Suppressor macrophage (primary cell): Measurements from ENCODE around the gene AP3D1.

ENCODE experiments used
- DNase-seq, 4 experiments: peaks; one replicate each; pipeline ENCODE4 v3.0.0-alpha.2; 2020 to 2022

AP3D1 gene

DNA sequence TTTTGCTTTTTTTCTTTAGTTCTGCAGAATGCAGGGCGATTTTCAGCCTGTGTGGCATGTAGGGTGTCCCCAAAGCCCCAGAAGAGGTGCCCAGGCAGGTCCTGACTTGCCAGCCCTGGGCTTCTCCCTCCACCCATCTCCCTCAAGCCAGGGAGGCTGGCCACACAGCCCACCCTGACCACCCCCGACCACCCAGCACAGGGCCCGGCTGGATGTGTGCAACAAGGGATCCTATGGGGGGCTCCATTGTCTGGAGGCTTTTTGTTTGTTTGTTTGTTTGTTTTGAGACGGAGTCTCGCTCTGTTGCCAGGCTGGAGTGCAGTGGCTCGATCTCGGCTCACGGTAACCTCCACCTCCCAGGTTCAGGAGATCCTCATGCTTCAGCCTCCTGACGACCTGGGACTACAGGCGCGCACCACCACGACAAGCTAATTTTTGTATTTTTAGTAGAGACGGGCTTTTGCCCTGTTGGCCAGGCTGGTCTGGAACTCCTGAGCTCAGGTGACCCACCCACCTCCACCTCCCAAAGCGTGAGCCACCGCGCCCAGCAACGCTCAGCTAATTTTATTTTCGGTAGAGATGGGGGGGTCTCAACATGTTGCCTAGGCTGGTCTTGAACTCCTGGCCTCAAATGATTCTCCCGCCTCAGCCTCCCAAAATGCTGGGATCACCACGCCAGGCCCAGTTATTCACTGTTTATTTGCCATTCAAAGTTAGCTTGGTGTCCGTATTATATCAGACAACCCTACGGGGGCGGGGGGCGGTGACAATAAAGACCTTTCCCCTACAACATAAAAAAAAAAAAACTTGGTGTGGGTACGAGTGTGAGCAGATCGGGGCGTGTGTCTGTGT is 92.6 kb downstream of the AP3D1 start:
- no peak for DNase-seq

DNA sequence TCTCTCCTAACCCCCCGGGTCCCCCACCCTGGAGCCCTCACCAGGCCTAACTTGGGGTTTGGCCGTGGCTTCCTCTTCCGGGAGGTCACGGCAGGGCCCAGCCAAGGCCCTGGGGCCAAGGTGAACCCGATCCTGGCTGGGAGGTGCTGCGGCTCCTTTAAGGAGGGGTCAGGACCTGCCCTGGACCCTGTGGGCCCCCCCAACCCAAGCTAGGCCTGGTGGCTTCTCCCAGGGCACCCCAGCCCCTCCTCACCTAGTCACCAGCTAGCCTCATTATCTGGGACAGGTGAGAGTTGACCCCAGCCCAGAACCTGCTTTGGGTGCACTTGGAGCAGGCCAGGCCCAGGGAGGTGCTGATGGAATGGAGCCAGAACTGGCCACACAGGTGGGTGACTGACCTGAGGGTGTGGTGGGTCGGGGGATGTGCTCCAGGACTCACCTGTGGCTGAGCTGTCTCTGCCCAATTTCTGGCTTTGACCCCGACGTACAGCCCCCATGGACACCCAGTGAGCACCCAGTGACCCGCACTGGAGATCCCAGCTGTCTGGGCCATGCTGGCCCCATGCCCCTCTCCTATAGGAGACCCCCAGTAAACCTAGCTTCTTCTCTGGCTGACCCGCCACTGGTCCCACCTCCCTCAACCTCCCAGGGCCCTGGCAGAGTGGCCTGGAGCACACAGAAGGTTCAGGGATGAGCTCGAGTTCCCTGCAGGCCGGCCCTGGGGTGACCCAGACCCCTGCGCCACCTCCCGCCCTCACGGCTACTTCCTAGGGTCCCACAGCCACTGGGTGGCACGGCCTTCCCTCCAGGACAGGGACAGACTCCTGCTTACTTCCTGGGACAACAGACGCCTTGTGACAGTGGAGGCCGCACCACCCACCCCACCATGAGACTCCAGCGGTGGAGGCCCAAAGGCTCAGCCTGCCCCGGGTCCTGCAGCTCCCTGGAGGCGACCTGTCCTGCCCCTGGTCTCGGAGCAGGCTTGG is 93.6 kb downstream of the AP3D1 start:
- DNase-seq, result no peak

DNA sequence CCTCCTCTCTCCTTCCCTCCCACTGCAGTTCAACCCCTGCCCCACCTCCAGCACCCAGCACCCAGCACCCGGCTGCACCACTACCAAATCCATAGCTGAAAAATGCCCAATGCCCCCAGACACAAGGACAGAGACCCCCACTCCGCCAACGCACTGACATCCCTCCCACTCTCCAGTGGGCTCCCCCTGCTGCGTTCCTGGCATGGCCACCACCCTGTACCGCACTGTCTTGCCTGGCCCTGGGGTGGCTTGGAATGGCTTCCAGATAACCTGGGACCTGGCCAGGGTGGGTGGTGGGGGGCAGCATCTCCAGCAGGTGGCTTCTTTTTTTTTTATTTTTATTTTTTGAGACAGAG is 94.6 kb downstream of the AP3D1 start:
- DNase-seq, result no peak

DNA sequence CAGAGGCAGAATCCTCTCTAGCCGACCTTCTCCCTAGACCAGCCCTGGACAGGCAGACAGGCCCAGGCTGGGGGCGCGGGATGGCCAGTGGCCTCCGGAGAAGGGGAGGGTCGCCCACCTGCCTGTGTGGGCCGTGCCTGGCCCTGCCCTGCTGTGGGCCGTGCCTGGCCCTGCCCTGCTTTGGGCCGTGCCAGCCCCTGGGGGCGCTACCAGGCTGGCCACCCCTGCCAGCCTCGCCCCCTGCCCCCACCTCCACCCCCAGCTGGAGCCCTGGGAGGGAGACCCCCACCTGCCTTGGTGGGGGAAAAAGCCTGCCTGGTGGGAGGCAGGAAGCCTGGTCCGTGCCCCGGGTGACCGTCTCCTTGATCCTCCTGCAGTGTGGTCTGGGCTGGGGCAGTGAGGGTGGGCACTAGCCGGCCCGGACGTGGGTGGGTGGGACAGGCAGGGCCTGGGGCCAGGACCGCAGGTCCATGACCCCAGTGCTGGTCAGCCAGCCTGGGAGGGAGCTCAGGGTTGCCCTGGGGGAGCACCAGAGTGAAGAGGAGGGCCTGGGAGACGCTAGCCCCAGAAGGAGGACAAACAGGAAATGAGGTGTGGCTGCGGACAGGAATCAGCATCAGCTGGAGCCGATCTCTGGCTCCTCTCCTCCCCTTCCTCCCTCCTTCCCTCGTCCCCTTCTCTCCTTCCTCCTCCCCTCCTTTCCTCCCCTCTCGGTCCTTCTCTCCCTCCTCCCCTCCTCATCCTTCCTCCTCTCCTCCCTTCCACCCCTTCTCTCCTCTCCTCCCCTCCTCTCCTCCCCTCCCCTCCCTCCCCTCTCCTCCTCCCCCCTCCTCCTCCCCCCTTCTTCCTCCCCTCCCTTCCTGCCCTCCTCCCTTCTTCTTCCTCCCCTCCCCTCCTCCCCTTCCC is 95.2 kb downstream of the AP3D1 start:
- no peak for DNase-seq

DNA sequence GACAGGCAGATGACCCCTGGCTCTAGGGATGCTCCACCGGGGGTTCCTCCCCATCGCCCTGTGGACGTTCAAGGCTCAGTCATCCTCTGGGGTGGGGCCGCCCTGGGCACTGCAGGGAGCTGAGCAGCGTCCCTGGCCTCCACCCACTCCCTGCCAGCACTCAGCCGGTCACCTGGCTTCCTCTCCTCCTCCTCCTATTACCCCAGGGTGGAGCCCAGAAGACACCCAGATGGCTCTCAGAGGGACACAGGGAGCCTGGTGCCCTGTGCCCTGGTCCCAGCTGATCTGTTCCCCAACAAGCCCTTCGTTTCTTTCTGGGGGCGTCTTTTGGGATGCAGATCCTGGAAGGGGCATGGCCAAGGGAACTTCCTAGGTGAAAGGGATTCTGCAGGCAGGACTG is 96.6 kb downstream of the AP3D1 start:
- no peak for DNase-seq

DNA sequence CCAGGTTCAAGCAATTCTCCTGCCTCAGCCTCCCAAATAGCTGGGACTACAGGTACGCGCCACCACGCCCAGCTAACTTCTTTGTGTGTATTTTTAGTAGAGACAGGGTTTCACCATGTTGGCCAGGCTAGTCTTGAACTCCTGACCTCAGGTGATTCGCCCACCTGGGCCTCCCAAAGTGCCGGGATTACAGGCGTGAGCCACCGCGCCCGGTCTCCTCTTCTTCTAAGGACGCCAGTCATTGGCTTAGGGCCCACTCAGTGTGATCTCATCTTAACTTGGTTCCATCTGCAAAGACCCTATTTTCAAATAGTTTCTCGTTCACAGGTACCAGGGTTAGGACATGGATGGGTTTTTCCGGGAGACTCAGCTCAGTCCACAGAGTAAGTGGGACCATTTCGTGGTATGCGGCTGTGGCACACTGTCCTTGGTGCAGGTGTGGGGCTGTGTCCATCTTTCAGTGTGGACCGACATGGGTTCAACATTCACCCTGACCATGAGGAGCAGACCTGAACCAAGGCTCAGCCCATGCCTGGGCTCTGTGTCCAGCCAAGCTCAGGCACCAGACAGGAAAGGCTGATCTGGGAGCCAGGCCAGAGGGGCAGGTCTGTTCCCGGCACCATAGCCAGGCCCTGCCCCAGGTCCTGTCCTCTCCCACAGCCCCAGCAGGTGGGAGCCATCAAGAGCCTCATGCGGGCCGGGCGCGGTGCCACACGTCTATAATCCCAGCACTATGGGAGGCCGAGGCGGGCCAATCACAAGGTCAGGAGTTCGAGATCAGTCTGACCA is 97.6 kb downstream of the AP3D1 start:
- DNase-seq, result no peak

DNA sequence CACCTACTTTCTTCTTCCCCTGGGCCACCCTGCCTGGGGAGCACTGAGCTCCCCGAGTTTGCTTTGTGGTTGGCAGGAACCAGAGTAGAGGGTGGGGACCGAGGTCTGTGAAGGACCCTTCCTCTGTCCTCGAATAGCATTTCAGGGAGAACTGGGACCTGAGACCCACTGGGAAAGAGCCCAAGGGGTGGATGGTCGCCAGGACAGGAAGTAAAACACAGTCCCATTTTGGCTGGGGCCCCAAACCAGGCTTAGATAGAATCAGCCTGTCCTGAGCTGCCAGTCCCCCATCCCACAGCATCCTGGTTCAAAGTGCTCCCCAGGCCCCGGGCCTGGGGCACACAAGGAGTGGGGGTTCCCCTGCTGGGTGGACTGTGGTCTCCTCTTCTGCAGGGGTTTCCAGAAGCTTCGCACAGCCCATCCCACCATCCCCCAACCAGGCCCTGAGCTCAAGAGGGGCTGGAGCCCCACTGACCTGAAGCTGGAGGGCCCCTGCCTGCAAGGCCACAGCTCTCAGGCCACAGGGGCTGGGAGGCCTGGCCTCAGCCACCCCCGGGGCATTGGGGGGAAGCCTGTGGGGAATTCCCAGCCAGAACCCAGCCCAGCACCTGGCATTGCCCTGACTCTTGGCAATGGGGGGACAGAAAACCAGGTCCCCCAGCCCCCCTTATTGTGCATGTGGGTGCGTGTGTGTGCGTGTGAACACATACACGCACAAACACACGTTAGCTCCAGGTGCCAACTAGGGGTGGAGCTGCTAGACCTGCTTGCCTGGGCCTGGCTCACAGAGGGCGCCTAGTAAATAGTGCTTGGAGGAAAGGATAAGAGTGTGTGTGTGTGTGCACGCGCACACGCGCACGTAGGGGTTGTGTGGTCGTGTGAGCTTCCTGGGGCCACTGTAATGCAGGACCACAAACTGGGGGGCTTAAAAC is 99.3 kb downstream of the AP3D1 start:
- DNase-seq, result no peak

DNA sequence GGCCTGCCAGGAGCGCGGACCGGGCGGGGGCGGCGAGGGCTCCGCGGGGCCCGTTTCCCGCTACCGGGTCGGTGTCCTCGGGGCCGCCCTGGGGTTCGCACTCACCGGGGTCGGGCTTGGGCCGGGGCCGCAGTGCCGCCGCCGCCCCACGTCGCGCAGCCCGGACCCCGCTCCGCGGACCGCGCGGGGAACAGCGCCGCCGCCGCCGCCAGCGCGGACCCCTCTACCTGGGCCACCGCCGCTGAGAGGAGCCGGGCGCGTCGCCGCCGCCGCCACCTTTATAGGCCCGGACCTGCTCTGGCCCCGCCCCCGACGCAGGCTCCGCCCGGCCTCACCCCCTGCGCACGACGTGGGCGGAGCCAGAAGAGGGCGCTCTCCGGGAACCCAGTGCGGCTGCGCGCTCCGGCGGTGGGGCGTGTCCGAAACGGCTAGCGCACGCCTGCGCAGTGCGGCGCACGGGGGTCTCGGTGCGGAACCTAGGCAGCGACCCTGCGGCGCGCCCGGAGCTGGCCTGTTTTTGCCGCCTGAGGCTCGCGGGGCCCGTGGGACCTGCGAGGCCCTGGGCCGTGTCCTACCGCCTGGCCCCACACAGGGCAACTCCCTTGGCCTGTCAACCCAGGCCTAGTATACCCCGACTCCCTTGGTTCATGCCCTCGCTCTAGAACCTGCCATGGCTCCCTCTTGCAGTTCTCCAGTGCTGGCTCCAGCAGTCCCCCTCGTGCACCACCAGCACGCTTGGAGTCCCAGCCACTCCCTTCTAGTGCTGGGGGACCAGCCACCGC is 100.2 kb downstream of the AP3D1 start, which contains the start of gene MKNK2:
TSS of gene MKNK2 (minus strand) at position 254 of the 782 bp plus-strand sequence. CDS start 393 bp downstream, outside the sequence.
- DNase-seq, result peak; percentile 95 to 99 (median 97)
